Right atrium auricular region (tissue), 2 donors: ENCODE results near the gene TMEM31. TPM values are rescaled to one million over a fixed set of nuclear protein-coding genes. Genes with fewer than 3 reads are reported as not detected.

Experiments used
- DNase-seq: peaks from one replicate; pipeline ENCODE4 v3.0.0-alpha.2; 2019; ENCODE audit warnings: low spot score
- H3K27ac ChIP-seq, 2 donors: fragments of 200-600 bp; sonication (generic); 1 replicate in 1 of 2; 2 replicates in 1 of 2; pipeline ENCODE4 v1.5.1; 2016 to 2019
- H3K27me3 ChIP-seq, 2 donors: fragments of 200-600 bp; sonication (generic); one replicate each; pipeline versions ENCODE4 v1.5.1 to v1.6.0; 2017 to 2019
- H3K36me3 ChIP-seq: fragments of 200-600 bp; sonication (generic); one replicate; pipeline ENCODE4 v1.5.1; 2016
- H3K4me1 ChIP-seq, 2 donors: fragments of 200-600 bp; sonication (generic); one replicate each; pipeline versions ENCODE4 v1.5.1 to v1.6.0; 2017 to 2019
- H3K4me3 ChIP-seq, 2 donors: fragments of 200-600 bp; sonication (generic); 1 replicate in 1 of 2; 2 replicates in 1 of 2; pipeline ENCODE4 v1.5.1; 2017 to 2019; ENCODE audit warnings: mild to moderate bottlenecking in 1 of 2, moderate library complexity in 1 of 2
- H3K9me3 ChIP-seq, 2 donors: fragments of 200-600 bp; sonication (generic); one replicate each; pipeline ENCODE4 v1.5.1; 2019
- total RNA-seq, 2 donors: library from RNA; depleted of rRNA; stranded (reverse); fragments of >200 nt; gene quantifications; one replicate each; pipeline ENCODE4 v1.1.0, GENCODE V29; 2016
- TF ChIP-seq, protein P1 (sequence below), 2 donors: fragments of 200-600 bp; sonication (generic); IDR thresholded peaks; one replicate each; pipeline ENCODE4 v1.5.1; 2019; ENCODE audit warnings: antibody characterized with exemption in 2 of 2

The TMEM31 gene, protein sequence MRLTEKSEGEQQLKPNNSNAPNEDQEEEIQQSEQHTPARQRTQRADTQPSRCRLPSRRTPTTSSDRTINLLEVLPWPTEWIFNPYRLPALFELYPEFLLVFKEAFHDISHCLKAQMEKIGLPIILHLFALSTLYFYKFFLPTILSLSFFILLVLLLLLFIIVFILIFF
- total RNA-seq, result not detected

DNA sequence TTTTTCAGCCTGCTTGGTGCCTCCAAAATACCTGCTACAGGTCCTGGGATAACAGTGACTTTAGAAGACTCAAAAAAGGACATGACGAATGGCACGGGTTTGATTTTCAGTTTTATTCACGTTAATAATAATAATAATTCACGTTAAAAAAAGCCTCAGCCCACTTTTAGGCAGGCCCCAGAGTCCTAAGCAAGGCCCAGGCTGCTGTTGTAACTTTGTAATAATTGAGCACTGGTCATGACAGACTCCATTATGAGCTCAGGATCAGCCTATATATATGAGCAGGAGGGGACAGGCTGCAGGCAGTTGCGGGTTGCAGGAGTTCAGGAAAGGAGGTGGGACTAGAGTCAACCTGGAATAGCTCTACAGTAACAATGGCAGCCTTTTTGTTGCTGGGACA lies at the start of gene TMEM31:
TSS of gene TMEM31 (plus strand) at position 301 of the 400 bp plus-strand sequence. CDS start 1,350 bp downstream, outside the sequence.
- no peak for DNase-seq
- Histone ChIP-seq H3K4me3 (no peak within 1 kb of the TSS), H3K4me1 (no peaks in the 10 kb centered on the region), H3K36me3 (no peaks in the 10 kb centered on the region), H3K9me3 (no peaks in the 10 kb centered on the region), H3K27ac (no peak within 1 kb of the TSS), H3K27me3 (no peaks in the 10 kb centered on the region)
- TF ChIP-seq, protein P1, sequence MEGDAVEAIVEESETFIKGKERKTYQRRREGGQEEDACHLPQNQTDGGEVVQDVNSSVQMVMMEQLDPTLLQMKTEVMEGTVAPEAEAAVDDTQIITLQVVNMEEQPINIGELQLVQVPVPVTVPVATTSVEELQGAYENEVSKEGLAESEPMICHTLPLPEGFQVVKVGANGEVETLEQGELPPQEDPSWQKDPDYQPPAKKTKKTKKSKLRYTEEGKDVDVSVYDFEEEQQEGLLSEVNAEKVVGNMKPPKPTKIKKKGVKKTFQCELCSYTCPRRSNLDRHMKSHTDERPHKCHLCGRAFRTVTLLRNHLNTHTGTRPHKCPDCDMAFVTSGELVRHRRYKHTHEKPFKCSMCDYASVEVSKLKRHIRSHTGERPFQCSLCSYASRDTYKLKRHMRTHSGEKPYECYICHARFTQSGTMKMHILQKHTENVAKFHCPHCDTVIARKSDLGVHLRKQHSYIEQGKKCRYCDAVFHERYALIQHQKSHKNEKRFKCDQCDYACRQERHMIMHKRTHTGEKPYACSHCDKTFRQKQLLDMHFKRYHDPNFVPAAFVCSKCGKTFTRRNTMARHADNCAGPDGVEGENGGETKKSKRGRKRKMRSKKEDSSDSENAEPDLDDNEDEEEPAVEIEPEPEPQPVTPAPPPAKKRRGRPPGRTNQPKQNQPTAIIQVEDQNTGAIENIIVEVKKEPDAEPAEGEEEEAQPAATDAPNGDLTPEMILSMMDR (IDR thresholded peaks at IDR 0.05), result no peak

DNA sequence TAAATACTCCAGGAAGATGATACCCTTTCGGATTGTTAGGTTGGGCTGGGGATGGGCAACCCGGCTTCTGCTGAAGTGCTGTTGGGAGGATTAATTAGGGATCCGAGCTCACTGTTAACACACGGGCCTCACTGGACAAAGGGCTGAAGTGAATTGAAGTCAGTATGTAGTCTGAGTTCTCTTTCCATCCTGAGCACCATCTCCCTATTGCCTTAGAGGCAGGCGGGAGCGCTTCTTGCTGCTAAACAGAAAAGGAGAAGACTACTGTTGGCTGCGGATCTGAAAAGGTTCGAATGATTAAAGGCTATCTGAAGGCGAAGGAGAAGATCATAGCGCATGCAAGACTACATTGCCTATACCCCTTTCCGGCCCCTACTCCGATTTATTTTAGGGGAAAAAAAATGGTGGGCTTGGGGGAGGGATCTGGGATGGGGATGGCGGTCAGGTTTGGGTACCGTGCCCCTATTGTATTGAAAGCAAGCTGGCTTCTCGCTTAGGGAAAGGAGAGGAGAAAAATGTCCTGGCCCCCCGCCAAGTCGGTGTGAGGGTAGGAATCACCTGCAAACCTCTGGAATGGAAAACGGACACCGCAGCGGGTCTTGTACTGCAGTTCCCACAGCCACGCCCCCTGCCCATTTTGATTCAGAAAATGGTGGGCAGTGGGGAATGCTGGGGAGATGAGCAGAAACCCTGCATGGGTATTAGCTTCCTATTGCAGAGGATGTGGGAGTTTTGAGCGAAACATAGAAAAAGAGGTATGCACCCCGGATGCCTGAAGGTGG lies 46.5 kb upstream of the TMEM31 start:
- TF ChIP-seq, protein P1 (IDR thresholded peaks at IDR 0.05), result no peak
- DNase-seq, result no peak
- no peaks in the 10 kb centered on the region for H3K36me3 ChIP-seq
- no peaks in the 10 kb centered on the region for H3K27me3 ChIP-seq
- no peak overlapping the region for H3K27ac ChIP-seq
- H3K4me3 ChIP-seq, result no peak overlapping the region
- no peaks in the 10 kb centered on the region for H3K9me3 ChIP-seq
- H3K4me1 ChIP-seq, result no peaks in the 10 kb centered on the region

DNA sequence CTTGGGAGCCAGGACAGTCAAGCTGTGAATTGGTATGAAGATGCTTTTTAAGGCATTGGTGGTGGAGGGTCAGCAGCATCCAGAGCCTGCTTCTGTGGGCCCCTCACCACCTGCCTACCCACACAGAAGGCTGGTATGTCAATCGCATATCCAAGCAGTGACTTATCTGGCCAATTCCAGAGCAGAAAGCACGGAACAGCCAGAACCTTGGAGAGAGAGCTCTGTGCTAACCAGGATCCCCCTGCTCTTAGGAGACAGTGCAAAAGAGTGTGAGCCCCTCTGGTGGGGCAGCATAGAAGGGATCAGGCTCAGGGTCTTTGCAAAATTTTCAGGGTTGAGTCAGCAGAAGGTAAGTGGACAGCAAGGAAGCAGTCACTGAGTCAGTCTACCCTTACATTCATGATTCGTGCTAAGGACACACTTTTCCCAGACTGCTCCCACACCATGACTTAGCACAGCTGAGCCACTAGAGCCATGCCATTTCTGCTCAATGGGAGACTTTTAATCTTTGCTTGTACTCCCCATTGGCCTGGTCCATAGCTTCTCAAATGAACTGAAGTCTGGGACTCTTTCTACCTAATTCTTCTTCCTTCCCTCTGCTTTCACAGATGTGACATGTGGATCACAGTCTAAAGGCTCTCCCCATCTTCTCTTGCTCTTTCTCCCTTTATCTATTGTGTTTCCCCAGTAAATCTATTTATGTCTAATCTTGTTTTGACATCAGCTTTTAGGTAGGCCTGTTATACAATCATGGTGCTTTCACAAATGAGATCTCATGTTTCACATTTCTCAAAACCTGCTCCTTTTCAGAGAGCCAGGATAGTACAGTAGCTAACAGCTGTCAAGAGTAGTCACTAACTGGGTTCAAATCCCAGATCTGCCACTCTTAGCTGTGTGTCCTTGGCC lies 44.3 kb upstream of the TMEM31 start:
- Histone ChIP-seq H3K36me3 (no peaks in the 10 kb centered on the region), H3K27me3 (no peaks in the 10 kb centered on the region), H3K4me3 (no peak overlapping the region), H3K9me3 (no peaks in the 10 kb centered on the region), H3K27ac (no peak overlapping the region), H3K4me1 (no peaks in the 10 kb centered on the region)
- DNase-seq, result no peak
- TF ChIP-seq, protein P1 (IDR thresholded peaks at IDR 0.05), result no peak

GRCh38 chrX:103669745-103670144 lies 41.0 kb upstream of the TMEM31 start:
- H3K27ac ChIP-seq, result no peak overlapping the region
- H3K27me3 ChIP-seq, result no peaks in the 10 kb centered on the region
- no peaks in the 10 kb centered on the region for H3K9me3 ChIP-seq
- TF ChIP-seq, protein P1 (IDR thresholded peaks at IDR 0.05), result no peak
- H3K36me3 ChIP-seq, result no peaks in the 10 kb centered on the region
- H3K4me3 ChIP-seq, result no peak overlapping the region
- DNase-seq, result no peak
- H3K4me1 ChIP-seq, result no peaks in the 10 kb centered on the region

- Histone ChIP-seq H3K27me3 (no peaks in the 10 kb centered on the region), H3K9me3 (no peaks in the 10 kb centered on the region), H3K4me3 (no peak overlapping the region), H3K4me1 (no peaks in the 10 kb centered on the region), H3K27ac (no peak overlapping the region), H3K36me3 (peaks cover 17% of the 10 kb centered on the region)
- TF ChIP-seq, protein P1 (IDR thresholded peaks at IDR 0.05), result no peak
- no peak for DNase-seq
Measured at GRCh38 chrX:103674531-103675454, 35.9 kb upstream of the TMEM31 start.
